ENCODE measurements around the gene GARIN5B.

GARIN5B gene

DNA sequence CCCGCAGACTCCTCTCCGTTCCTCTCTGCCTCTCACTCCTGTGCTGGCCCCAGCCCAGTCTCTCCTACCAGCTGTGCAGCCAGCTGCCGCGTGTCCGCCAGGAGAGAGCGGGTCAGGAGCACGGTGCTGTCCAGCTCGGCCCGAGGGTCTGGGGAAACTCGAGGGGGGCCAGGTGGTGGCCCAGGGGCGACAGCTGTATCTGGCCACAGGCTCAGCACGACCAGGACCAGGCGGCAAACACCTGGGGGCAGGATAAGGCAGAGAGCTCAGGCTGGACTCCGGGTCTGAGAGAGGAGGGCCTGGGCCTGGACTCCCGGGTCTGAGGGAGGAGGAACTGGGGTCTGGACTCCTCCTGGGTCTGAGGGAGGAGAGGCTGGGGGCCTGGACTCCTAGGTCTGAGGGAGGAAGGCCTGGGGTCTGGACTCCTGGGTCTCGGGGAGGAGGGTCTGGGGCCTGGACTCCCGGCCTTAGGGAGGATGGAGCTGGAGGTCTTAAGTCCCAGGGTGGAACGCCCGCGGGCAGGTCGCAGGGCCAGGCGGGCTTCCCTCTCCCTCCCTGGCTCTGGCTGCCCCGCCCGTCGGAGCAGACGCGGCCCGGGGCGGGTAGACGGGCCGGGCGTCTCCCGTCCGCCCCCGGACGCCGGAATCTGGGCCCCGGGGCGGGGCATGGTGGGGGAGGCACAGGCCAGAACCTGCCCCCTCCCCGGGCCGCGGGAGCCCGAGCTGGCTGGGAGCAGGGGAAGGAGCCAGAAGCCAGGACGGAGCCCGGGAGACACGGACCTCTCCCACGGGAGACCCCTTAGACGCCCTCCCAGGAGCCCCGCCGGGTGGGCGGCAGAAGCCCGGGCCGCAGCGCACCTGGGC is 5.9 kb upstream of the GARIN5B start:
- DNase-seq, result peak in 1 of 4 experiments; percentile 6

GRCh38 chr19:55368106-55368505 is 5.0 kb upstream of the GARIN5B start:
- DNase-seq, result no peak

DNA sequence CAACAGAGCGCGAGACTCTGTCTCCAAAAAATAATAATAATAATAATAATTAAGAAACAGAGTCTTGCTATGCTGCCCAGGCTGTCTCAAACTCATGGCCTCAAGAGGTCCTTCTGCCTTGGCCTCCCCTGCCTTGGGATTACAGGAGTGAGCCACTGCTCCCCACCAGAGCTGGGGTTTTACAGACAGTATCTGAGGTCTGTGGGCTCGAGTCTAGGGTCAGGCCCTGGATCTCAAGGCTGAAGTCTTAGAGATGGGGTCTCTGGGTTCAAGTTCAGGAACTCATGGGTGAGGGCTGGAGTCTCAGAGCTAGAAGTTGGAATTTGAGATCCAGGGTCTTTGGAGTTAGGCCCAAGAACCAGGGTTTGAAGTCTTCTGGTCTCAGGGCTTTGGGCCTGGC is 3.7 kb upstream of the GARIN5B start:
- no peak for DNase-seq

GRCh38 chr19:55365964-55366363 is 2.9 kb upstream of the GARIN5B start:
- DNase-seq, result no peak

DNA sequence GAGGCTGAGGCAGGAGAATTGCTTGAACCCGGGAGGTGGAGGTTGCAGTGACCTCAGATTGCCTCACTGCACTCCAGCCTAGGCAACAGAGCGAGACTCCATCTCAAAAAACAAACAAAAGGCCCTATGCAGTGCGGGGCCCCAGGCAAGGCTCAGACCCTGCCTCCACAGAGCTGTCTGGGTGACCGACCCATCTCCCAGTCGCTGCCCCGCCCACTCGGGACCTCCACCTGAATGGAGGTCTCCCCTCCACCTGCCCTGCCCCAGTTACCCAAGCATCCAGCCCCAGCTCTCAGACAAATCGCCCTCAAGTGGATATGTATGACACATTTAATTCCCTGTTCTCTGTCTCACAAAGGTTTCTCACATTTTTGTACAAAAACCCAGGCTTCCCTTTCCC is 2.2 kb upstream of the GARIN5B start:
- no peak for DNase-seq

DNA sequence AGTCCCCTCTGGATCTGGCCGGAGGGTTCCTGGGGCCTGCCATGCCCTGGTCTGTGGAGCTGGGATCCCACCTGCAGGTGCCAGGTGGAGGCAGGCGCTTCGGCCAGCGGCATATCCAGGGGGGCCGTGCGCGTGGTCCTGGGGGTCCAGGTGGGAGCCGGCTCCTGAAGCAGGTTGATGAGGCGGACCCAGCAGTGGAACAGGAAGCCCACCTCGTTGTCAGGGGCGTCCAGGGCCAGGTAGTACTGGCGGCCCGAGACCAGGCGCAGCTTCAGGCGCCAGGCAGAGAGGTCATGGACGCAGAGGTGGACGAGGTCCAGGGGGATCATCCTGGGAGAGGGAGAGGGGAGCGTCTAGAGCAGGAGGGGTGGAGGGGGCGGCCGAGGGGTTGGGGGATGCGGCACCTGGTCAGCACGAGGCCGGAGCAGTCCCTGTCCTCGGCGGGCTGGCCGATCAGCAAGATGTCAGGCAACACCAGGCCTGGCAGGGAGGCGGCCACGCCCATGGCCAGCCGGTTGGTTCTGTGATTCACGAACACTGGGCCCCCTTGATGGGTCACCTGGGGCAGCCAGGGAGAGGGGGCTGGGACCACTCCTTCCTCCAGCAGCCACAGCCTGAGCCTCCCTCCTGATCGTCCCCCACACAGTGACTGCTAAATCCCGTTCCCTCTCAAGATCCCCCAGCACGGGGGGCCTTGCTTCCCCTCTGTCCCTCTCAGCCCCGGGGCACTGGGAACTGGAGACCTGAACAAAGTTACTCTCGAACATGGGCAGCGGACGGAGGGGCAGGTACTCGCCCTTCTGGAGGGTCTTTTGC is 678 bp downstream of the GARIN5B start:
- no peak for DNase-seq

DNA sequence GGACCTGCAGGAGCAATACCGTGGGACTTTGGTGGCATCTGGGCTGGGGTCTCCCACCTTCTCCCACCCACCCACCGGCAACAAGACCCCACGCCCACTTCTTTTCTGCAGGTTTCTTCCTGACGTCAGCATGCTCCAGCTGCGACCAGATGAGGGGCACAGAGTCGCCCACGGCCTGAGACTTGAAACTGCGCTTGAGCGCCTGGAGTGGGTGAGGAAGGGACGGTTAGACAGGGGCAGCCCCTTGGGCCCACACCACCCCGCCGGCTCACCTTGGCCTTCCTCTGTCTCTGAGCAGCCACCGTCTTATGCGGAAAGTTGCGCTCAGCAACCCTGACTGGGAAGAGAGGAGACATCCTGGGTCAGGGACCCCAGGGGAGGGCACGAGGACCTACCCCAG is 2.2 kb downstream of the GARIN5B start:
- DNase-seq, result no peak

DNA sequence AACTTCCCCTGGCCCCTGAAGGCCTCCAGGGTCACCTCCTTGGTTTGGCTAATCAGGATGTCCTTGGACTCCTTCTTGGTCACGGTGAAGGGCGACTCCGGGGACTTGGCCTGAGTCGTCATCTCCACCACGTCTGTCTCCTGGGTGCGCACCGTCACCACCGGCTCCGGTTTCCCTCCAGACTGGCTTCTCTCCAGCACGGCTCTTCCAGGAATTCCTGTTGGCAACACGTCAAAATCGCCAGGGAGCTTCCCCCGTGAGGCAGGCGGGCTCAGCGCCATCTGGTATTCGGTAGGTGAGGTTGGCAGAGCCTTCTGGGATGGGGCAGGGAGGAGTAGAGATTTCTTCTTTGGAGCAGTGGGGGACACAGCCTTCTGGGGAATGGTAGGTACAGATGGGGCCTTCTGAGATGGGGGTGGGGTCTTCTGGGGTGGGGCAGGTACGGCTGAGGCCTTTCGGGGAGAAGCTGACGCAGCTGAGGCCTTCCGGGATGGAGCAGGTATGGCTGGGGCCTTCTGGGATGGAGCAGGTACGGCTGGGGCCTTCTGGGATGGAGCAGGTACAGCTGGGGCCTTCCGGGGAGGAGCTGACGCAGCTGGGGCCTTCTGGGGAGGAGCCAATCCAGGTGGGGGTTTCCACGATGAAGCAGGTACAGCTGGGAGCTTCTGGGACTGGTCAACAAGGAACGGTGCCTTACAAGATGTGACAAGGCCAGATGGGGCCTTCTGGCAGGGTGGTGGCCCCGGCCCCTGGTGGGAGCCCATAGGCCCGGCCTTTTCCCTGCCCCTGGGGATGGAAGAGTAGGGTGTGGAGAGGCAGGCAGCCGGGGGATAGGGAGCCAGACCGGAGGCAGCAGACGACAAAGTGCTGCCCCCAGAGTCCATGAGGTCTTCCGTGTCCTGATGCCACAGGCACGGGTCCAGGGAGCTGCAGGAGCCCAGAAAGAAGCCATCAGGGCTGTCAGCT is 3.8 kb downstream of the GARIN5B start:
- no peak for DNase-seq

GRCh38 chr19:55358493-55358892 is 4.6 kb downstream of the GARIN5B start:
- no peak for DNase-seq

- no peak for DNase-seq
These were observed 7.7 kb downstream of the GARIN5B start for GRCh38 chr19:55355213-55355821.

DNA sequence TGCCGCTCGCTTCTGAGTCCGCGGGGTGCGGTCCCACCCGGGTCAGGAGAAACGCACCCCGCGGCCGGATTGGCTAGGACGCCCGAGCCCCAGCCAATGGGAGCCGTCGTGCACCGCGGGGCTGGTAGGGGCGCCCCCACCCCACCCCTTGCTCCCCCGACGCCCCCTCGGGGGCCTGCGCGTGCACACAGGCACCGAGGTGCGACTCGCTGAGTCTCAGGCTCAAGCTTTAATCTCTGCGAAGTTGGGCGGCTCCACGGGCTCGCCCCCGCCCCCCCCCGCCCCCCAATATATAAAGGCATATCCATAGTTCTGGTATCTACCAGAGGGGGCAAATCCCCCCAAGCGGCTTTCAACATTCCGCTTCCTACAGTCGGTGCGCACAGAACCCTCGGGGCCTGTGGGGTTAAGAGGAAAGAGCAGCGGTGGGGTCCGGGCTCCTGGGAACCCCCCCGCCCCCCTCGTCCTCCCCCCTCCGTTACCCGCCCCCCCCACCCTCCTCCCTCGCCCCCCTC is 8.3 kb downstream of the GARIN5B start, which contains the start of gene COX6B2:
Gene COX6B2 (minus strand): TSS at position 22 of the 515 bp plus-strand sequence. CDS start 198 bp downstream, outside the sequence.
- DNase-seq, result no peak

DNA sequence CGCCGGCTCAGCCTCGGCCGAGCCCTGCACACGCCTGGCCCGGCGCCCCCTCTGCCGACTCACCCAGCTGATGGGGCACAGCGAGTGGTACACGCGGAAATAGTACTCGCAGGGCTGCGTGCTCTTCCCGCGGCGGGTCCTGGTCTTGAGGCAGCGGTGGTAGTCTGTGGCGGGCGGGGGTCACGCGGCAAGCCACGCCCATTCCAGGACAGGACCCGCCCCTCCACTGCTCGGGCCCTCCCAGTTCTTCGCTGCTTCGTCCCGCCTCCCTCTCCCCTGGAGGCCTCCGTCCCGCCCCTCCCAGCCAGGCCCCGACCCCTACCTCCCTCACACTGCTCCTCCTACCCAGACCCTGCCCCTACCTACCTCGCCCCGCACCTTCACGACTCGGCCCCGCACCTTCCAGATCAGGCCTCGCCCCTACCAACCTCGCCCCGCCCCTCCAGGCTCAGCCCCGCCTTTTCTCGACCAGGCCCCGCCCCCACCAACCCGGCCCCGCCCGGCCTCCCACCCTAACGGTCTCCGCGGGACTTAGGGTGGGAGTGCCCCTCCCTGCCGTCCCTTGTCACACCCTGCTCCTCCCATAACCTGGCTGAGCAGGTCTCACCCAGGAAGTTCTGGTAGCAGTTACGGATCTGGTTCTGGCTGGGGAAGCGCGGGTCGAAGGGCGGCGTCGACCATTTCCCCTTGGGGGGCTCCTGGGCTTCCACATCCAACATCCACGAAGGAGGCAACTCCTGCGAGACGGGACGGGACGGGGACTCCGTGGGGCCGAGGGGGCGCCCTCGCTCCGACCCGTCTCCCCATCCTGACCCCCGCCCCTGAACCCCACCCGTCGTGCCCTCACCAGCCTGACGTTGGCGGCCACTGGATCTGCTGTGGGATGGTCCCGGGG is 9.0 kb downstream of the GARIN5B start:
- DNase-seq, result peak; percentile 22 to 55 (median 36)

- DNase-seq, result no peak
These were observed 9.7 kb downstream of the GARIN5B start for GRCh38 chr19:55353356-55353802.

- no peak for DNase-seq
These were observed 10.4 kb downstream of the GARIN5B start for GRCh38 chr19:55352549-55353145.

DNA sequence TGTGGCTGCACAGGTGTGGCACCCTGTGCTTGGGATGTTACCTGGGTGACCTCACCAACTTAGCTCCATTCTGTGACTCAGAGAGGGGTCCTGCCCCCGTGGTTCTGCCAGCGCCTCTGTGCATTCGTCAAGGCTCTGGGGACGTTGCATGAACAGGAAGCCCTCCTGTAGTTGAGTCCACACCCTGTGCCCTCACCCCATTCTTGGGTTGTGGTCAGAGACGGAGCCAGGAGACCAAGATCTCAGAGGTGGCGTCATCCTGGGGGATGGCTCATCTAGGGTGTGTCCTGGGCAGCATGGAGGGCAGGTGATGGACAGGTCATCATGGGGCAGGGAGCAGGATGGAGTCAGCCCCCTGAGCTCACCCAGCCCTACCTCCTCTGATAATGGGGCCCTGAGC is 11.0 kb downstream of the GARIN5B start:
- no peak for DNase-seq

DNA sequence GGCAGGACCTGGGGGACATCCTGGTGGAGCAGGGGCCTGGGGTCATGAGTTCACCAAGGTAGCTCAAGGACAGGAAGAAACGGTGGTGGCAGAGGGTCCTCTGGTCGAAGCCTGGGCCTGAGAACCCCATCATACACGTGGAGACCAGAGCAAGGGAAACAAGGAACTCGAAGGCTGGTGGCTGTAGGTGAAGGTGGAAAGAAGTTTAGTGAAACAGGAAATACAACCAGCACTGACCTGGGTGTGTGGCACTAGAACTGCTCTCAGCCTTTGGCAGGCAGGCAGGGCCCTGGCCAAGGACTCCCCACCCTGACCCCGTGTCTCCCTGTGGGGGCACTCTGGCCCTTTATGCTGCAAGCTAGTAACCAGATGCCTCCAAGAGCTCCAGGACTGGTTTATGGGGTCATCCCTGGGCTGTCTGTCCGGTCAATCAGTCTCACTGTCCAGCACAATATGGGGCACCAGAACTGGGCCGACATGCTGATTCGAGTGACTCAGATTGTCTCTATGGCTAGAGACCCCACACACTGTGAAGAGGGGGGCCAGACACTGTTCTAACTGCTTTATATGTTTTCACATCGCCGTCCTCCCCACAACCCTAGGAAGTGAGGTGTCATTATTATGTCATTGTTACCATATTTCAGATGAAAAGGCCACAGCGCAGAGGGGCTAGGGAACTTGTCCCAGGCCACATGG is 12.3 kb downstream of the GARIN5B start:
- no peak for DNase-seq

DNA sequence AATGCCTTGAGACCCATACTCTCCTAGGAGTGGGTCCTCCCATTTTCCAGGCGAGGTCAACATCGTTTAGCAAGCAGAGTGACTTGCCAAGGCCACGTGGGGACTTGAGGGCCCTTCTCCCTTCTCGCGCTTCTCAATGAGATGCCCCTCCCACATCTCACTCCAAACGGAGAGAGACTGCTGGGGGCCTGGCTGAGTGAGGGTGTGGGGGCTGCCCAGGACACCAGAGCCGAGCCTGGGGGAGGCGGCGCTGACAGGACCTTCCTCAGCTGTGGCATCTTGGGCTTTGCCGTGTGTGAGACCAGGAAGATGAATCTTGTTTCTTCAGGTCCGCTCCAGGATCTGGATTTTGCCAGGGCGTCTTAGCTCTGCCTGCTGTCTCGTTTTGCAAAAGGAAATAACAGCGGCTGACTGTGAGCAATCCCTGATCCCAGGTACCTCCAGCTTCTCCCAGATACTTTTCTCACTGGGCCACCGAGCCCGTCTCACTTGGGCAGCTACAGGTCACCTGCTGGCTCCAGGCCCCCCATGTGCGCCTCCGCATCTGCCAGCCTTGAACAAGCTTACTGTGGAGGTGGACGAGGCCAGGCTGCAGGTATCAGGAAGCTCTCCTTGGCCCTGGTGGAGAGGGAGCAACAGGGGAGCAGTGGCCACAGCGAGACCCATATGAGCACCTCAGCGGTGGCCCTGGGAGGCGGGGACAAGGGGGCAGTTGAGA is 14.6 kb downstream of the GARIN5B start:
- DNase-seq, result no peak

- no peak for DNase-seq
These were observed 15.5 kb downstream of the GARIN5B start for GRCh38 chr19:55347442-55348009.
